GM12865 (cell line): ENCODE measurements around the gene AKR7A2.
"Not testable (repeated sequence)": the region's sequence is repeated elsewhere in the genome, so short reads cannot be mapped to it uniquely, and the experiment has no call there.

Source experiments
- DNase-seq: peaks from one replicate; pipeline ENCODE4 v3.0.0; 2010; ENCODE audit warnings: low read depth
- H3K4me3 ChIP-seq: 2 replicates; pipeline ENCODE4 v1.5.1; 2011; ENCODE audit warnings: mild to moderate bottlenecking, low read depth, low read length, control low read depth
- TF ChIP-seq, protein P1 (sequence below): IDR thresholded peaks from 2 replicates; pipeline ENCODE4 v1.5.1; 2011; ENCODE audit warnings: low read length, control low read depth, low read depth, inconsistent platforms; ENCODE audit not compliant: insufficient read depth; ENCODE audit errors: missing control alignments

AKR7A2 gene

DNA sequence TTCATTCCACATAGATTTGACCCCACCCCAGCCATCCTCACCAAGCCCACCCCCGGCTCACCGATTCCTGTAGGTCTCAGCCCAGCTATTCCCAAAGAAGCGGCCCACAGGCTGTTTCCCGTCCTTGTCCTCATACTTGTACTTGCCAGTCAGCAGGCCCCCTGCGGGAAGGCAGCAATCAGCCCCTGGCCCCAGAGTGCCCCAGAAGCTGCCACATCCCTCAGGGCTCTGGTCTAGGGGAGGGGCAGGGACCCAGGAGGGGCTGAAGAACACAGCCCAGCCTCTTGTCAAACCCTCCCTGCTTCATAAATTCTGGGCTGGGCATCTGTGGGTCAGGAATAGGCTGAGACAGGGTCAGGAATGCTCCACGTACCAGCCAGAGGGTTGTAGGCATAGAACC is 5.0 kb downstream of the AKR7A2 start:
- H3K4me3 ChIP-seq = no peak overlapping the region
- DNase-seq = no peak
- TF ChIP-seq, protein P1, sequence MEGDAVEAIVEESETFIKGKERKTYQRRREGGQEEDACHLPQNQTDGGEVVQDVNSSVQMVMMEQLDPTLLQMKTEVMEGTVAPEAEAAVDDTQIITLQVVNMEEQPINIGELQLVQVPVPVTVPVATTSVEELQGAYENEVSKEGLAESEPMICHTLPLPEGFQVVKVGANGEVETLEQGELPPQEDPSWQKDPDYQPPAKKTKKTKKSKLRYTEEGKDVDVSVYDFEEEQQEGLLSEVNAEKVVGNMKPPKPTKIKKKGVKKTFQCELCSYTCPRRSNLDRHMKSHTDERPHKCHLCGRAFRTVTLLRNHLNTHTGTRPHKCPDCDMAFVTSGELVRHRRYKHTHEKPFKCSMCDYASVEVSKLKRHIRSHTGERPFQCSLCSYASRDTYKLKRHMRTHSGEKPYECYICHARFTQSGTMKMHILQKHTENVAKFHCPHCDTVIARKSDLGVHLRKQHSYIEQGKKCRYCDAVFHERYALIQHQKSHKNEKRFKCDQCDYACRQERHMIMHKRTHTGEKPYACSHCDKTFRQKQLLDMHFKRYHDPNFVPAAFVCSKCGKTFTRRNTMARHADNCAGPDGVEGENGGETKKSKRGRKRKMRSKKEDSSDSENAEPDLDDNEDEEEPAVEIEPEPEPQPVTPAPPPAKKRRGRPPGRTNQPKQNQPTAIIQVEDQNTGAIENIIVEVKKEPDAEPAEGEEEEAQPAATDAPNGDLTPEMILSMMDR = no peak

DNA sequence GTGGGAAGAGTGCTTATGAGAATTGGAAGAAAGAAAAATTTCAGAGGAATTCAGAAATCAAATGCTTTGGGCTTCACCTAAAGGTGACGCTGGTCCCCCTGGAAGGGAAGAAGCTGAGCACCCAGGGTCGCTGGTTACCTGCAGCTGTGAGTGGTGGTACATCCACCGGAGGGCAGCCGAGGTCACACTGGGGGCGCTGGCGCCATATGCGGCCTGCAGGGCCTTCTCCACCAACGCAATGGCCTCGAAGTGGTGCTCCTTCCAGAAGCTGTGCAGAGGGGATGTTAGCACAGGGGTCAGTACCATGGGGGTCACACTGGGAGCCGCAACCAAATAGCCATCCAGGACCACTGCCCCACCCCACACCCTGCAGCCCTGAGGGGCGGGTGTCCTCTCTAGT is 6.1 kb downstream of the AKR7A2 start:
- H3K4me3 ChIP-seq = no peak overlapping the region
- TF ChIP-seq, protein P1 = no peak
- no peak for DNase-seq

DNA sequence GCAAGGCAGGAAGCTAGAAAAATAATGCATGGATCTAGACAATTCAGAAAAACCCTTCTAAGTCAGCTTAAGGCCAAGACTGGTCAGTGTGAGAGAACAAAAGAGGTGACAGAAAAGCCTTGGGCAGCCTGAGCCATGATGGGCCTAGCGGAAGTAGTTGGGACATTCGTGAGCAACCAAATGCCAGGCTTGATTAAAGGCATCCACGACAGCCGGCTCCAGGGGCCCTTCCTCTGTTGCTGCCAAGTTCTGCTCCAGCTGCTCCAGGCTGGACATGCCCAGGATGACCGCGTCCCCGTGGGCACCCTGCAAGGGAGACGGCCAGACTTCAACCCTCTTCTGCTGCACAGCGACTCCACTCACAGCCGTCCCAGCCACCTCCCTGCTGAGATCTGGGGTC is 7.9 kb downstream of the AKR7A2 start:
- H3K4me3 ChIP-seq, DNase-seq: not testable (repeated sequence)

DNA sequence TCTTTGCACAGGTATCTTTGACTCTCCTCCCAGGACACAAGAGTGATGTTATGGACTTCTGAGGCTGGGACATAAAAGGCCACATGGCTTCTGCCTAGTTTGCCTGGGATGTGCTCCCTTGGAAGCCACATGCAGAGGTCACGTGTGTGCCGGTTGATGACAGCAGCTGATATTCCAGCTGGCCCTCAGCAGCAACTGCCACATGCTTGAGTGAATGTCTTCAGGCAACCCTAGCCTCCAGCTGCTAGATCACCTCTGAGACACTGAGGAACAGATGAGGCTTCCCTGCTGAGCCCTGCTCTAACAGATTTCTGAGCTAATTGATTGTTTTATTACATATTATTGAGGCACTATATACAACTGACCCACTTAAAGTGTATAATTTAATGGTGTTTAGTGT is 11.7 kb downstream of the AKR7A2 start:
- H3K4me3 ChIP-seq = no peak overlapping the region
- no peak for DNase-seq
- TF ChIP-seq, protein P1 = no peak

DNA sequence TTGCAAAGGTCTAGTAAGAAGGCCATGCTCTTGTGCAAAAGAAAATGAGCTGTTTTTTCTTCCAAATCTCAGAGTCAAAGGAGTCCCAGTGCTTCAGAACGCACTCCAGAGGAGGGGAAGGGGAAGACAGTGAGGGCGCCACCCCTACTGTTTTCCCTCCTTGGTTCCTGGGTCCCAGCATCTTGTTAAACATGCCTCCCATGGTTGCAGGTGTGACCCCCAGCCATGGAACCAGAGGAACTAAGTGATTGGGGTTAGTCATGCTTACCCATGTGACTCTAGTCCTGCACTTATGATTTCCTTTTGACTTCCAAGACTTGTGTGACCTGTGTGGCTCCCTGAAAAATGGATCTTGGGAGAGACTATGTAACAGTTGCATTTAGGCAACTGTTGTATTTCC is 17.3 kb downstream of the AKR7A2 start:
- no peak overlapping the region for H3K4me3 ChIP-seq
- TF ChIP-seq, protein P1 = no peak
- no peak for DNase-seq

DNA sequence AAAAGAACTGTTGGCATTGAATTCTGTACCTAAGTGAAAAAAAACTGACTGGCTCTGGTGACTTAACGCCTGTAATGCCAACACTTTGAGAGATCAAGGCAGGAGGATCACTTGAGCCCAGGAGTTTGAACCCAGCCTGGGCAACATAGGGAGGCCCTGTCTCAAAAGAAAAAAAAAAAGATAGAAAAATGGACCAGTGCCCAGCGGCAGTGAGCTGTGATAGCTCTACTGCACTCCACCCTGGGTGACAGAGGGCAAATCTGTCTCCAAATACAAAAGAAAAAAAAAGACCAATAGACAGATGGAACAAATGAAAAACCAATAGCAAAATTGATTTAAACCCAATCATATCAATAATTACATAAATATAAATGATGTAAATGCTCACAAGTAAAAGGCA is 22.7 kb downstream of the AKR7A2 start:
- TF ChIP-seq, protein P1 = no peak
- DNase-seq = no peak
- H3K4me3 ChIP-seq = no peak overlapping the region

DNA sequence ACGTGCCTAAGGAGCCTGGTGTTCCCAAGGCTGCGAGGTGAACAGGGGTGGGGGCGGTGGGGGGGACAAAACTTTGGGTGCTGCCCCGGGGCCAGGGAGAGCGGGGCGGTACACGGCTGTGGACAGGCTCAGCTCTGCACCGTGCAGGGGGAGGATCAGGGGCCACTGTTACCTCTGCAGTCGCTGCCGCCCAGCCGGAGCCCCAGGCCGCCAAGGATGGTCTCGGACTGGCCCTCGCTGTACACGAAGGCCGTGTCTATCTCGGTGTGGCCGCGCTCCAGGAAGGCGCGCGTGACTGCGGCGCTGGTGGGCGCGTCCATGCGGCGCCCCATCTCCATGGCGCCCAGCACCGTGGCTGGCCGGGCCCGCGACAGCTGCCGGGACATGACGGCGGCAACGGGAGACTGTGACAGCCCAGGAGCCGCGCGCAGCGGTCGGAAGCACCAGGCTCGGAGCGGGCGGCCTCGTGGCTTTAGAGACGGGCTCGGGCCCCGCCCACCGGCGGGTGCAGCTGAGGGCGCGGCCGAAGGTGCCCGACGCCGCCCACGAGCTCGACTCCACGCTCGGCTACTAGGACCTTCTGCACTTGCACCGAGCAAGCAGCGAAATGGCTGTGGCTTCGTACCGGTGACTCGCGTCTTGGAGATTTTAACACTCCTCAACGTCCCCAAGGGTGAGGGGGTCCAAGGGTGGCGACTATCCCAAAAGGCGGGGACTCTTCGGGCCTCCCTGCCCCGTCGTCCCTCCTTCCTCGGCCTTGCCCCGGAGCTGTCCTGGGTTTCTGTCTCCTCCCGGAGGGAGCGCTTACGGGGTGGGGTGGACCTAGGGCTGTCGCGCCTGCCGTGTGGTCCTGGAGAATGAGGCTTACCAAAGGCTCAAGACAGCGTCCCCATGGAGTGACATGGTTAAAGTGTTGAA is 23.4 kb downstream of the AKR7A2 start, which contains the start of gene AKR7A3:
Gene AKR7A3, minus strand, starts transcription at position 447 of the 918 bp plus-strand sequence. Its CDS starts 61 bp downstream, at position 386.
- H3K4me3 ChIP-seq = not testable (repeated sequence)
- peak; percentile 47 for DNase-seq
